ENCODE results near the gene COPS7B.

Gene COPS7B

DNA sequence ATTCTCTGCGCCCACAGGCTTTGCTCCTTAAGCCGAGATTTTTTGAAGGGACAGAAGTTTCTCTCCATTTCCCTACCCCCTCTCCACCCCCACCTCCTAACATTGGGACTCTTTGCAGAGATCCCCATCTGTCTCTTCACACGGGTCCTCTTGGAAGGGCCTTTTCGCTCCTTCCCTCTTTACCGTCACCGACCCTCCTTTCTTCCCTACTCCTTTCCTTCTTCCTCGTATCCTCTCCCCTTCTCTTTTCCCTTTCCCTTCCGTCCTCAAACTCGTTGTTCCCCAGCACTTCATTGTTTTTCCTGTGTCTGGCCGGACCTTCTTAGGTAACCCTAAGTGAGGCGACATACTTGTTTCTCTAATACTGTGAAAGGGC is 660 bp downstream of the COPS7B start:
- no peak for DNase-seq

DNA sequence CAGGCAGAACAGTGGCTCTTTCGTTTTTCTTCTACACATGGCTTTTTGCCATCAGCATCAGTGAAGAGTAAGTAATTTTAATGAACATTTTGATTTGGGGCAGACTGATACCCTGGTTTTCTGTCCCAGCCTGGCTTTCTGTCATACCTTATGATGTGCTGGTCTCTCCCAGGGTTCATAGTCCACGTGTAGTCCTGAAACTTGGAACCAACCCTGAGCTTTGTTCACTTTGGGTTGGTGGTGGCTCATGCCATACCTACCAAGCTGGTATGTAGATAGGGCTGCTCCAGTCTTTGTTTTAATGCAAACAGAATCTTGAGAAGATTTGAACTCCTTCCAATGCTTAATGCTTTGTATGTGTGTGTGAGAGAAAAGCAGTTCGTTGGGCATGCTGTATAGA is 4.9 kb downstream of the COPS7B start:
- DNase-seq: no peak

DNA sequence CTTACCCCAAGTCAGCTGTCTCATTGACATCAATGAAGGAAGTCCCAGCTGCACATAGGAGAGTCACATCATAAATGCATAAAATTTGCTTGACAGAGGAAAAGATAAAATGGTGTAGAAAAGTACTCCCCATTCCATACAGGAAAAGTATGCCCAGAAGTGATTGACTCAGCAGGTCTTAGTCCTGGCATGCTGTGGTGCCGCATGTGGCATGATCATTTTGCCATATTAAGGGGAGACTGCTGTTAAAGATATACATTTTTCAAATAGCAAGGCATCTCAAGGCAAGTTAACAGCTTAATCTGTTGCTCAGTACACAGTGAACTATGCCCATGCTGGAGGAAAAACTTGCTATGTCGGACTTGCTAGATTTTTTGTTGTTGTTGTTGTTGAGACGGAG is 8.1 kb downstream of the COPS7B start:
- DNase-seq: no peak

DNA sequence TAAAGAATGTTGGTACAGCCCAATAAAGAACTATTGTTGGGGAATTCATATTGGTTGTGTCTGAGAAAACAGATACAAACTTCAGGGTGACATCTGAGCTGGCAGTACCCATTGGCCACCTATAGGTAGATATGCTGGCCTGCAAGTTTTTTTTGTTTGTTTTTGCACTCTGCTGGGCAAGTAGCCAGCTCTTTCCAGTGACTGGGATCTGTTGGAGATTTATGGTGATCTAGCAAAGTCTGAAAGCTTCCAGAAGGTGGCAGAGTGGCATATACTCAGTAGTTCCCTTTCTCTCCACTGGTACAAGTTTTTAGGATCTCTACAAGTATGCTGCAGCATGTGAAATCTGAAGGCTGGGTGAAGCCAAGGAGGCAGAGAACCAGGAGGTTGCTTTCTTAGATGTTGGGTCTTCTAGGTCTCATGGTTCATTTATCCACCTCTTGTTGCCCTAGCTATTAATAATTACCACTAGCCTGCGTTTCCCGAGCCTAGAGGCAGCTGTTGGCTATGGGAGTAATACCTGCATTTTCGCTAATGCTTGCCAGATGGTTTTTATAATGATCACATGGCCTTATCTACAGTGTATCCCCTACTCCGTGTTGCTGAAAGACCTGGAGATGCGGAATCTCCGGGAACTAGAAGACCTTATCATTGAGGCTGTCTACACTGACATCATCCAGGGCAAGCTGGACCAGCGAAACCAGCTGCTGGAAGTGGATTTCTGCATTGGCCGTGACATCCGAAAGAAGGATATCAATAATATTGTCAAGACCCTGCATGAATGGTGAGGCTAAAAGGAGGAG is 9.5 kb downstream of the COPS7B start:
- peak; percentile 75 for DNase-seq

DNA sequence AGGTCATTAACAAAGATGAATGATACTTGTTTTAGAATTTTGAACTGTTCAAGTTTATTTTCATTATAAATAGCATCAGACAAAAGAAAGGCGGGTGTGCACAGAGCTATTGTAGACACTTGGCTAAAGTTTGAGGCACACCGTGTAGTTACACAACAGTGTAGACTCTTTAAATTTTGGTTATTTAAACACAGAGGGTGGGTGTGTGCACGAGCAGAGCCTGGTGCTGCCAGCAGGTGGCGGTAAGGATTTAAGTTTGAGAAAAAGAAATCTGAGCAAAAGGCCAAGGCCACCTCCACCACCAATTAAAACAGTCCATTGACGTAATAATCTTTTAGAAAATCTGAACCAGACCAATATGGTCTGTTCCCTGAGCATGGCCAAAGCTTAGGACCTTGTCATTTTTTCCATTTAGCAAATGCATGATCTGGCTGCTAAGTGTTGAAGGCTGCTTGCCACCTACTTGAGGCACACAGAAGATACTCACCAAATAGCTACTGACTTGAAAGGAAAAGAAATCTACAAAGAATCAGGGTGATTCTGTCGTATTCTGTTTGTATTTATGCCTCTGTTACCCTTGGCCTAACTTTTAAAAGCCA is 14.3 kb downstream of the COPS7B start:
- DNase-seq: peak; percentile 16

- no peak for DNase-seq
Observed at GRCh38 chr2:231803501-231804138, 17.4 kb downstream of the COPS7B start.

- DNase-seq: peak; percentile 35
Observed at GRCh38 chr2:231807020-231807419, 20.8 kb downstream of the COPS7B start.

GRCh38 chr2:231810905-231811304 is 24.7 kb downstream of the COPS7B start:
- DNase-seq: peak; percentile 78

- DNase-seq: no peak
Observed at GRCh38 chr2:231816327-231817026, 30.2 kb downstream of the COPS7B start.

- no peak for DNase-seq
Observed at GRCh38 chr2:231819447-231820042, 33.3 kb downstream of the COPS7B start.

DNA sequence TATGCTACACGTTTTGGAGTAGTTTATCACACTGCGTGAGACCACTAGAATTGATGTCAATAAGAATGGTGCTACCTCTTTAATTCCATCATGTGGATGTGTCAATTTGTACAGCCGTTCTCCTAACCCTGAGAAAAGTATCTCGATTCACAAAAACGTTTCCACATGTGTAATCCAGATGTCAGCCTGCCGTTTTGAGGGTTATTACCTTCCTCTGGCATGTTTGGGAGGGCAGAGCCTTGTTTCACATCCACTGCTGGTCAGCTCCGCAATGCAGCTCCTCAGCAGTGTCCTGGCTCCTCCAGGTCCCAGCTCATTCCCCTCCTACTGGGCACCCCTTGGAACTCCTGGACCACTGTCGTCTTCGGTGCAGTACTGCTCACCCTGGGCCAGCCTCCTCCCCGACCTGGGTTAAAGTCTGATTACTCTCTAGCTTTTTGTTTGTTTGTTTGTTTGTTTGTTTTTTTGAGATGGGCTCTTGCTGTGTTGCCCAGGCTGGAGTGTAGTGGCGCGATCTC is 34.6 kb downstream of the COPS7B start:
- no peak for DNase-seq

GRCh38 chr2:231821908-231822307 is 35.7 kb downstream of the COPS7B start:
- DNase-seq: no peak

DNA sequence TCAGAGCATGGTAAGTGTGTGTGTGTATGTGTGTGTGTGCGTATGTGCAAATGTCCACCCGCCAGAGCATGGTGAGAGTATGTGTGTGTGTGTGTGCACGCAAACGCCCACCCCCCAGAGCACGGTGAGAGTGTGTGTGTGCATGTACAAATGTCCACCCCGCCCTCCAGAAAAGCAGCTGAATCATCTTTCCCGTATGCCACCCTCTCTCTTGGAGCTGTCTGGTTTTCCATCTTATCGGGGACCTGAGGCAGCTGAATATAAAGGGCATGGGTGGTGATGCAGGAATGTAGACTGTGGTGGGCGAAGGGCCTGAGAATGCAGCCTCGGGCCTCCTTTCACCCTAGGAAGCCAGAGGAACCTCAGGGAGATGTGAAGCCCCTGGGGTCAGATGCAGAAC is 66.9 kb downstream of the COPS7B start:
- DNase-seq: no peak

DNA sequence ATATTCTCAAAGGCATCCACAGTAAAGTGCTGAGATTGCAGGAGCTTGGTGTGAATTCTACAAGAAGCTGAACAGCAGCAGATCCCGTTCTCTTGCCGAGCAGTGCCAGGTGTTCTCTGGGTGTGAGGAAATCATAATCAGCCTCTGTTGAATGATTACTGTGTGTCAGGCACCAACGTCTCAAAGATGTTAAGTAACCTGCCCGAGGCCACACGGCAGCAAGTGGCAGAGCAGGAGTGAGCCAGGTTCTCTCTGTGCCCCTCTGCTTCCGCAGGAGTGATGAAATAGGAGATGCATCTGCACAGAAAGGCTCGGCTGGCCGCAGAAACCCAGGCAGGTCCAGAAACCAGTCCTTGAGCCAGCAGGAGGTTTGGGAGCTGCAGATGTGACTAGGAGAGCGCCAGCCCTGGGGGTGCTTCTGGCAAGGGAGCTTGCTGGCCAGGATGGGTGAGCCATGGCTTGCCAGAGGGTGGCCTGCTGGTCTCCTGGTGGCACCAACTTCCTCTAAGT is 68.4 kb downstream of the COPS7B start:
- DNase-seq: no peak

GRCh38 chr2:231856959-231857358 is 70.7 kb downstream of the COPS7B start:
- no peak for DNase-seq

Measured in fibroblast of skin of right biceps (primary cell).